Measurements from ENCODE around the gene KAZN.

GRCh38 chr1:14987829-14988603, 389.5 kb downstream of the KAZN start:
- TF ChIP-seq CTCF (IDR thresholded peaks at IDR 0.05) (no peak), POLR2A (IDR thresholded peaks at IDR 0.05) (no peak), EP300 (IDR thresholded peaks at IDR 0.05) (no peak)
